Retinal pigment epithelial cell (primary cell): Measurements from ENCODE around the gene ZNF860.

Source experiments
- DNase-seq: peaks from one replicate; pipeline ENCODE4 v3.0.0-alpha.2; 2010; ENCODE audit warnings: low read depth
- H3K4me3 ChIP-seq: 2 replicates; pipeline ENCODE4 v1.5.1; 2011; ENCODE audit warnings: mild to moderate bottlenecking, low read length, control low read depth, moderate library complexity
- TF ChIP-seq, protein P1 (sequence below): conservative IDR thresholded peaks from 2 replicates; pipeline ENCODE4 v1.5.1; 2011; ENCODE audit warnings: low read depth, low read length, control low read depth, inconsistent platforms

ZNF860 gene

DNA sequence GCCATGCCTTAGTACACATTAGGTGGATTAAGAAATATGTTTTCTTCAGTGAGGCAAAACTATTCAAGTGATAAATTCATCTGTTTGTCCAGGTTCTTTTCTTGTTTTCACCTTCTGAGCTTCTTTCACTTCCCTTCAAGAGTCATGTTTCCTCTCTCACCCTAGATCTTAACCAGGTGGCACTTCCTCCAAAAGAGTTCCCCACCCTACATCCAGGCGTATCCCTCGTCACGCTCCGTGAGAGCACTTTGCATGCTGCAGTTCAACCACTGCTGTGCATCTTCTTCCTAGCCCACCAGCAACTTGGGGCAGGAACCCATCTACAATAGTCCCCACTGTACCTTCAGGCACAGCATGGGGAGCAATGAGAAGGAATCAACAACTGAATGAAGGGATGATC, 29.3 kb upstream of the ZNF860 start:
- DNase-seq: no peak
- H3K4me3 ChIP-seq: no peak overlapping the region
- TF ChIP-seq, protein P1, sequence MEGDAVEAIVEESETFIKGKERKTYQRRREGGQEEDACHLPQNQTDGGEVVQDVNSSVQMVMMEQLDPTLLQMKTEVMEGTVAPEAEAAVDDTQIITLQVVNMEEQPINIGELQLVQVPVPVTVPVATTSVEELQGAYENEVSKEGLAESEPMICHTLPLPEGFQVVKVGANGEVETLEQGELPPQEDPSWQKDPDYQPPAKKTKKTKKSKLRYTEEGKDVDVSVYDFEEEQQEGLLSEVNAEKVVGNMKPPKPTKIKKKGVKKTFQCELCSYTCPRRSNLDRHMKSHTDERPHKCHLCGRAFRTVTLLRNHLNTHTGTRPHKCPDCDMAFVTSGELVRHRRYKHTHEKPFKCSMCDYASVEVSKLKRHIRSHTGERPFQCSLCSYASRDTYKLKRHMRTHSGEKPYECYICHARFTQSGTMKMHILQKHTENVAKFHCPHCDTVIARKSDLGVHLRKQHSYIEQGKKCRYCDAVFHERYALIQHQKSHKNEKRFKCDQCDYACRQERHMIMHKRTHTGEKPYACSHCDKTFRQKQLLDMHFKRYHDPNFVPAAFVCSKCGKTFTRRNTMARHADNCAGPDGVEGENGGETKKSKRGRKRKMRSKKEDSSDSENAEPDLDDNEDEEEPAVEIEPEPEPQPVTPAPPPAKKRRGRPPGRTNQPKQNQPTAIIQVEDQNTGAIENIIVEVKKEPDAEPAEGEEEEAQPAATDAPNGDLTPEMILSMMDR: no peak

DNA sequence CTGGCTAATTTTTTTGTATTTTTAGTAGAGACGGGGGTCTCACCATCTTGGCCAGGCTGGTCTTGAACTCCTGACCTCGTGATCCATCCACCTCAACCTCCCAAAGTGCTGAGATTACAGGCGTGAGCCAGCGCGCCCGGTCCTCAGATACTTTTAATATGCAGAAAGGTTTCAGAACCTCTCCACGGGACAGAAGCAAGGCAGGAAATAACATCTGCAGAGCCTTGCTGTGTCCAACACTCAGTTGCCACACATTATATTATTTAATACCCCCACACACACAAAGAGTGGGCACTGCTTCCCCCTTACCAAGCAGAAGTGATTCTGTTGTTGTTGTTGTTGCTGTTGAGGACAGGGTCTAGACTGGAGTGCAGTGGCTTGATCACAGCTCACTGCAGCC, 28.5 kb upstream of the ZNF860 start:
- TF ChIP-seq, protein P1: no peak
- no peak for DNase-seq
- no peak overlapping the region for H3K4me3 ChIP-seq

DNA sequence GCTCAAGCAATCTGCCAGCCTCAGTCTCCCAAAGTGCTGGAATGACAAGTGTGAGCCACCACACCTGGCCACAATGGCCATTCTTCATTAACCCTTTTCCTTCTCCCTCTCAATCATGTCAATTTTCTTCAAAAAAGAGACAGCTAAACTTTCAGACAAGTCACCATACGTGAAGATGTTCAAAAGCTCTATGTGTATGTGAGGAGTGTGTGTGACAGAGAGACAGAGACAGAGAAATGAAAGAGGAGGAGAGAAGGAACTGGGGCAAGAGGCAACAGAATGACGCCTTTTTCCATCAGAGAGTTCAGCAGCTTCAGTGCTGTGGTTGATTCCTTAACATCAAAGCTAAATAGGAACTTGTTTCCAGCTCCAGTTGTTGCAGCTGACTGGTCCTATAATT, 27.9 kb upstream of the ZNF860 start:
- TF ChIP-seq, protein P1: no peak
- no peak for DNase-seq
- no peak overlapping the region for H3K4me3 ChIP-seq

DNA sequence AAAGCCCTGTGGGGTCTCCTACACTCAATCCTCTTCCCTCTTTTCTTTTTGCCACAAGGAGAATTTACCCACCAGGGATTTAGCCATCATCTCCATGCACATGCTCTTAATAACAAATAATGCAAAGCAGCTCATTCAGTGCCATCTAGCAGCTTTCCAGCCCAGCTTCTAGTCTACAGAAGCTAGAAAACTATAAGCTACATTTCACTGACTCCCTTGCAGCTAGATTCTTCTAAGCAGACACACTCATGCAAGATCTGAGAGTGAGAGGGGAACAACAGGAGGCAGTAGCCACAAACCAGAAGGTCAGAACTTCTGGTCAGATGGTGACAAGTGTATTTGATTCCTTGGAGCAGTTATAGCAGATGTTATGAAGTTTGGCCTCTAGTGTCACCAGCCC, 26.0 kb upstream of the ZNF860 start:
- H3K4me3 ChIP-seq: no peak overlapping the region
- DNase-seq: no peak
- TF ChIP-seq, protein P1: no peak

DNA sequence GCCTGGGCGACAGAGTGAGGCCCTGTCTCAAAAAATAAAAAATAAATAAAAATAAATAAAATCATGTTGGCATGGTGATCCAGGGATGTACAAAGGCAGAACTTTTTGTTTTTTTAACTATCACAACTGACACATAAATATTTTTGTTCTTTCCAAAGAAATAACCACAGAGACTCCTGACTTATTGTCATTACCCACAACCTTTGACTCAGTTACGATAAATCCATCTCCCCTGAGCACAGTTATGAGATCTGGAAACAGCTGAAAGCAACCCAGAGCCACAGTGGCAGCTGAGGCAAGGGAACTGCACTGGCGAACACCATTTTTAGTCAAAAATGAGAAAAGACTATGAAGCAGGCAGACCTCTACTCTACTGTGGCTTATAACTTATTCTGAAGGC, 24.4 kb upstream of the ZNF860 start:
- H3K4me3 ChIP-seq: no peak overlapping the region
- no peak for DNase-seq
- TF ChIP-seq, protein P1: no peak

DNA sequence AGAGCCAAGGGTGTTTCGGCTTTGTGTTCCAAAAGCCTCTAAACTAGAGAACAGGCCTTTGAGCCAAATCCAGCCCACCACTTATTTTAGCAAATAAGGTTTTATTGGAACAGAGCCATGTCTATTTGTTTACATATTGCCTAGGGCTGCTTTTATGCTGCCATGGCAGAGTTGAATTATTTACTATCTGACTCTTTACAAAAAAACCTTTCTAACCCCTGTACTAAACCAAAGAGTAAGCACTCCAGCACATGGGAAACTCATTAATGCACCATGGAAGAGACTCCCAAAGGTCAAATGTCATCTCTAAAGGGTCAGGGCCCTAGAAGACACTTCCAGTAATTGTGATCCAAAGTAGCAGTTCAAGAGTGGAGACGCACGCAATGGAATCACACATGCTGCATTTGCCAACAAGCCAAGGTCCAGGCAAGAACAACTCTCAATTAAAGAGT, 22.8 kb upstream of the ZNF860 start:
- no peak for DNase-seq
- H3K4me3 ChIP-seq: no peak overlapping the region
- TF ChIP-seq, protein P1: no peak

DNA sequence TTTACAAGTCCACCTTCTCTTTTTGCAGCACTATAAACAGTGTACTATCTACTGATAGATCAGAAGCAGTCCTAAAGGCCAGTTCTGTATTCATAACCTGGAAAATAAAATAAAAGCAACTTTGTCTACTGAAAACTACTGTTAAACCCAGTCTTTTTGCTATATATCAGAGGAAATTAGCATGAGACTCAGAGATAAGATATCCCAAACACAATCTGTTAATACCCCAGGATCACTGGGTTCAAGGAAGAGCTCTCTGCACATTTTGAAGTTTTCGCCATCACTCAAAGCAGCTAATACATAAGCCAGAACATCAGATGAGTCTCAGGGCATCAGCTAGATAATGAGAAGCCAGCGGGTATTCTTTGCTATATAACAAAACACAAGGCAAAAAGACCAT, 22.3 kb upstream of the ZNF860 start:
- no peak overlapping the region for H3K4me3 ChIP-seq
- no peak for DNase-seq
- TF ChIP-seq, protein P1: no peak
